NB4 (cell line): Measurements from ENCODE around the gene GRIN2A.

Experiments used
- MAX ChIP-seq: IDR thresholded peaks from 2 replicates; pipeline ENCODE4 v1.6.1; 2011; ENCODE audit warnings: low read depth, low read length
- TF ChIP-seq, protein P1 (sequence below): IDR thresholded peaks from one replicate; pipeline ENCODE4 v1.5.1; 2012; ENCODE audit warnings: low read depth, low read length

- TF ChIP-seq MAX = no peak
- TF ChIP-seq, protein P1, sequence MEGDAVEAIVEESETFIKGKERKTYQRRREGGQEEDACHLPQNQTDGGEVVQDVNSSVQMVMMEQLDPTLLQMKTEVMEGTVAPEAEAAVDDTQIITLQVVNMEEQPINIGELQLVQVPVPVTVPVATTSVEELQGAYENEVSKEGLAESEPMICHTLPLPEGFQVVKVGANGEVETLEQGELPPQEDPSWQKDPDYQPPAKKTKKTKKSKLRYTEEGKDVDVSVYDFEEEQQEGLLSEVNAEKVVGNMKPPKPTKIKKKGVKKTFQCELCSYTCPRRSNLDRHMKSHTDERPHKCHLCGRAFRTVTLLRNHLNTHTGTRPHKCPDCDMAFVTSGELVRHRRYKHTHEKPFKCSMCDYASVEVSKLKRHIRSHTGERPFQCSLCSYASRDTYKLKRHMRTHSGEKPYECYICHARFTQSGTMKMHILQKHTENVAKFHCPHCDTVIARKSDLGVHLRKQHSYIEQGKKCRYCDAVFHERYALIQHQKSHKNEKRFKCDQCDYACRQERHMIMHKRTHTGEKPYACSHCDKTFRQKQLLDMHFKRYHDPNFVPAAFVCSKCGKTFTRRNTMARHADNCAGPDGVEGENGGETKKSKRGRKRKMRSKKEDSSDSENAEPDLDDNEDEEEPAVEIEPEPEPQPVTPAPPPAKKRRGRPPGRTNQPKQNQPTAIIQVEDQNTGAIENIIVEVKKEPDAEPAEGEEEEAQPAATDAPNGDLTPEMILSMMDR = no peak
Measured at GRCh38 chr16:9738690-9739089, 443.5 kb downstream of the GRIN2A start.
